Immature natural killer cell (primary cell): ENCODE results near the gene MARCHF10. TPM values are rescaled to one million over a fixed set of nuclear protein-coding genes. Genes with fewer than 3 reads are reported as not detected.

Experiments used
- DNase-seq, 3 donors: peaks; one replicate each; pipeline ENCODE4 v3.0.0; 2022; ENCODE audit warnings: mixed read lengths in 1 of 3
- H3K27ac Mint-ChIP-seq, 6 donors: one replicate each; pipeline ENCODE4 v1.8.0; 2020; ENCODE audit warnings: mixed read lengths in 6 of 6, mild to moderate bottlenecking in 5 of 6, inconsistent platforms in 4 of 6, moderate library complexity in 3 of 6
- H3K27me3 Mint-ChIP-seq, 3 donors: one replicate each; pipeline ENCODE4 v1.8.0; 2020 to 2021; ENCODE audit warnings: low read depth in 3 of 3, mild to moderate bottlenecking in 3 of 3, mixed read lengths in 3 of 3, moderate library complexity in 3 of 3, inconsistent platforms in 1 of 3
- H3K36me3 Mint-ChIP-seq, 3 donors: one replicate each; pipeline ENCODE4 v1.8.0; 2020; ENCODE audit warnings: mixed read lengths in 3 of 3, inconsistent platforms in 2 of 3, mild to moderate bottlenecking in 2 of 3
- H3K4me1 Mint-ChIP-seq, 2 donors: one replicate each; pipeline ENCODE4 v1.8.0; 2020; ENCODE audit warnings: inconsistent platforms in 2 of 2, mild to moderate bottlenecking in 2 of 2, mixed read lengths in 2 of 2, moderate library complexity in 1 of 2
- H3K4me3 Mint-ChIP-seq, 5 donors: one replicate each; pipeline ENCODE4 v1.8.0; 2020; ENCODE audit warnings: mild to moderate bottlenecking in 5 of 5, mixed read lengths in 5 of 5, inconsistent platforms in 3 of 5, moderate library complexity in 3 of 5
- H3K9me3 Mint-ChIP-seq, 6 donors: one replicate each; pipeline ENCODE4 v1.8.0; 2020; ENCODE audit warnings: mild to moderate bottlenecking in 6 of 6, mixed read lengths in 6 of 6, inconsistent platforms in 4 of 6, moderate library complexity in 3 of 6
- polyA plus RNA-seq, 3 donors: library from polyadenylated mRNA; unstranded; fragments of 300-500 nt; fragmentation: Illumina TruSeq; gene quantifications; one replicate each; pipeline ENCODE4 v1.2.3, GENCODE V29; 2021

MARCHF10 gene
- polyA plus RNA-seq, 3 donors from 2014 or later, result 1.8 to 2.1 (median 2.0) TPM

GRCh38 chr17:62681061-62681938, 126.8 kb downstream of the MARCHF10 start:
- no peaks in the 10 kb centered on the region for H3K9me3 Mint-ChIP-seq
- H3K27ac Mint-ChIP-seq, result no peak overlapping the region
- H3K36me3 Mint-ChIP-seq, result no peaks in the 10 kb centered on the region
- no peak overlapping the region for H3K4me3 Mint-ChIP-seq
- H3K27me3 Mint-ChIP-seq, result peaks cover 0 to 1% (median 0%) of the 10 kb centered on the region in 3 donors
- DNase-seq, result no peak
- no peaks in the 10 kb centered on the region for H3K4me1 Mint-ChIP-seq

DNA sequence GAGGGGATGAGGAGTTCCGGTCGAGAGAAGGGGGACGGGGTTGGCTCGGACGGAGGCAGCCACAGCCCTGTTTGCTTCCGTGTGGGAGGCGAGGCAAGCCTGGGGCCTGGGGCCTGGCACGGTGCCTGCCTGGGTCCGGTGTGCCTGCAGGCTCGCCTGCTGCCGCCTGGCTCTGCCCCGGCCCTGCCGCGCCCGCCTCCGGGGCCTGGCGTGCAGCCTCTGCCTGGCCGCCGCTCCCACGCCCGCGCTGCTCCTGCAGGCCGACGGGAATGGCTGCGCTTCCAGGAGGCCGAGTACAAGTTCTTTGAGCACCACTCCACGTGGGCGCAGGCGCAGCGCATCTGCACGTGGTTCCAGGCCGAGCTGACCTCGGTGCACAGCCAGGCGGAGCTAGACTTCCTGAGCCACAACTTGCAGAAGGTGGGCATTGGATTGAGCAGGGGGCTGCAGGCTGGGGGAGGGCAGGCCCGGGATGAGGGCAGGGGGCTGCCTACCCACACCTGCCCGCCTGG, 127.5 kb downstream of the MARCHF10 start:
- H3K9me3 Mint-ChIP-seq, result no peaks in the 10 kb centered on the region
- H3K4me3 Mint-ChIP-seq, result no peak overlapping the region
- H3K27ac Mint-ChIP-seq, result no peak overlapping the region
- H3K36me3 Mint-ChIP-seq, result no peaks in the 10 kb centered on the region
- H3K4me1 Mint-ChIP-seq, result no peaks in the 10 kb centered on the region
- no peak for DNase-seq
- H3K27me3 Mint-ChIP-seq, result peaks cover 0 to 1% (median 0%) of the 10 kb centered on the region in 3 donors

DNA sequence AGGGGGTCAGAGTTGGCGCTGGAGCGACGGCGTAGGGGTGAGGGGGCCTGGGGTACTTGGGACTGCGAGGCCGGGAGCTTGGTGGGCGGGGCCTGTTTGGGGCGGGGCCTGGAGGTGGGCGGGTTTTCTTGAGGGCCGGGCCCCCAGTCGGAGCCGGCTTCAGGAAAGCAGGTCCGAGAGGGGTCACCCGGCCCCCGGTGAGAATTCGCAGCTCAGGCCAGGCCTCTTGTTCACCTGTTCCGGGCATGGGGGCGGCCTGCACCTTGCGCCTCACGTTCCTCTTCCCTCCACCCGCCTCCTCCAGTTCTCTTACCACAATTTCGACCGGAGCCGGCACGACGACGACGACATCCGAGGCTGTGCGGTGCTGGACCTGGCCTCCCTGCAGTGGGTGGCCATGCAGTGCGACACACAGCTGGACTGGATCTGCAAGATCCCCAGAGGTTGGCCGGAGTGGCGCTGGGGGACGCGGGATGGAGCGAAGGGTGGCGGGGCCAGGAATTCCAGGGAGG, 128.2 kb downstream of the MARCHF10 start:
- H3K27ac Mint-ChIP-seq, result no peak overlapping the region
- no peak overlapping the region for H3K4me3 Mint-ChIP-seq
- H3K36me3 Mint-ChIP-seq, result no peaks in the 10 kb centered on the region
- no peaks in the 10 kb centered on the region for H3K9me3 Mint-ChIP-seq
- no peaks in the 10 kb centered on the region for H3K4me1 Mint-ChIP-seq
- DNase-seq, result no peak
- no peaks in the 10 kb centered on the region for H3K27me3 Mint-ChIP-seq

GRCh38 chr17:62678214-62678919, 129.7 kb downstream of the MARCHF10 start:
- no peak for DNase-seq
- Mint-ChIP-seq H3K4me1 (no peaks in the 10 kb centered on the region), H3K4me3 (no peak overlapping the region), H3K27me3 (no peaks in the 10 kb centered on the region), H3K36me3 (no peaks in the 10 kb centered on the region), H3K9me3 (no peaks in the 10 kb centered on the region), H3K27ac (no peak overlapping the region)

DNA sequence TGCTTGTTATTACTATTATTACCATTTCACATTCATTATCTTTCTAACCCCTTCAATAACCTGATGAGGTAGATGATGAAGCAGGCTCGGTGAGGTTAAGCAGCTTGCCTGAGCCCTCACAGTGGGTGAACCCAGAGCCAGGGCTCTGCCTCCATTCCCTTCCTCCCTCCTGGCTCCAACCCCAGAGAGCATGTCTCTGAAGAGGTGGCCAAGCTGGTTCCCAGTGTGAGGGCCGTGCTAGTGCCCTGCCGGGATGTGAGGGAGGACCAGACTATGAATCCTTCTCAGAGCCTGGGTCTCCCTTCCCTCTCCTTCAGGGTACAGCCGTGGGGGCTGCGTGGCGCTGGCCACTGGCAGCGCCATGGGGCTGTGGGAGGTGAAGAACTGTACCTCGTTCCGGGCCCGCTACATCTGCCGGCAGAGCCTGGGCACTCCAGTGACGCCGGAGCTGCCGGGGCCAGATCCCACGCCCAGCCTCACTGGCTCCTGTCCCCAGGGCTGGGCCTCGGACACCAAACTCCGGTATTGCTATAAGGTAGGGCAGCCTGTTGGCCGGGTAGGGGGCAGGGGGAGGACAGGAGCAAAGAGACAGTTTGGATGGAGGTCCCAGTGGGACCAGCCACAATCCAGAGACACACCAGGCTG, 131.0 kb downstream of the MARCHF10 start:
- Mint-ChIP-seq H3K36me3 (no peaks in the 10 kb centered on the region), H3K9me3 (no peaks in the 10 kb centered on the region), H3K27me3 (no peaks in the 10 kb centered on the region), H3K4me1 (no peaks in the 10 kb centered on the region), H3K27ac (no peak overlapping the region), H3K4me3 (no peak overlapping the region)
- no peak for DNase-seq

- Mint-ChIP-seq H3K27ac (no peak overlapping the region), H3K4me1 (no peaks in the 10 kb centered on the region), H3K4me3 (no peak overlapping the region), H3K27me3 (no peaks in the 10 kb centered on the region), H3K9me3 (no peaks in the 10 kb centered on the region), H3K36me3 (no peaks in the 10 kb centered on the region)
- DNase-seq, result no peak
Measured at GRCh38 chr17:62676231-62676943, 131.7 kb downstream of the MARCHF10 start.

- no peaks in the 10 kb centered on the region for H3K36me3 Mint-ChIP-seq
- H3K27me3 Mint-ChIP-seq, result no peaks in the 10 kb centered on the region
- no peak for DNase-seq
- no peak overlapping the region for H3K4me3 Mint-ChIP-seq
- H3K9me3 Mint-ChIP-seq, result no peaks in the 10 kb centered on the region
- H3K4me1 Mint-ChIP-seq, result no peaks in the 10 kb centered on the region
- no peak overlapping the region for H3K27ac Mint-ChIP-seq
Measured at GRCh38 chr17:62675701-62676100, 132.4 kb downstream of the MARCHF10 start.

- no peaks in the 10 kb centered on the region for H3K9me3 Mint-ChIP-seq
- no peaks in the 10 kb centered on the region for H3K4me1 Mint-ChIP-seq
Measured at GRCh38 chr17:62675260-62675659, 132.9 kb downstream of the MARCHF10 start.

GRCh38 chr17:62674841-62675240, 133.3 kb downstream of the MARCHF10 start:
- Mint-ChIP-seq H3K36me3 (no peaks in the 10 kb centered on the region), H3K27ac (no peak overlapping the region), H3K4me3 (no peak overlapping the region), H3K4me1 (no peaks in the 10 kb centered on the region), H3K9me3 (no peaks in the 10 kb centered on the region), H3K27me3 (no peaks in the 10 kb centered on the region)
- no peak for DNase-seq

More at GRCh38 chr17:62675260-62675659, 132.9 kb downstream of the MARCHF10 start:
- no peaks in the 10 kb centered on the region for H3K36me3 Mint-ChIP-seq
- no peak overlapping the region for H3K4me3 Mint-ChIP-seq
- no peaks in the 10 kb centered on the region for H3K27me3 Mint-ChIP-seq
- H3K27ac Mint-ChIP-seq, result no peak overlapping the region
- no peak for DNase-seq

DNA sequence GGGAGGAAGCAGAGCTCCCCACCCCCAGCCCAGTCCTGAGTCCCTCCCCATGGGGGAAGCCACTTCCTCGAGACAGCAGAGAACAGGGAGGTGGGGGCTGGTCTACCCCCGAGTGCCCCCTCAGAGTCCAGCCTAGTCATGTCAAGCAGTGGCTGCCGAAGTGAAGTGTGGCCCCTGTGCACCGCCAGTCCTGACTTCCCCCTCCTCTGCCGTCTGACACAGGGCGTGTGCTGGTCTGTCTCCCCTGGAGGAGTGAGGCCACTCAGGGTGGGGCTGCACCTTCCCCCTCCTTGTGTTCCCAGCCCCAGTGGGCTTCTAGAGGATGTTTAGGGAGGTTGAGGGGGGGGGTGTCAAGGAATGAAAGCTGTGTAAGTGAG, 133.8 kb downstream of the MARCHF10 start:
- Mint-ChIP-seq H3K27ac (no peak overlapping the region), H3K9me3 (peaks cover 0 to 1% (median 0%) of the 10 kb centered on the region in 6 donors), H3K36me3 (no peaks in the 10 kb centered on the region), H3K27me3 (no peaks in the 10 kb centered on the region), H3K4me1 (no peaks in the 10 kb centered on the region), H3K4me3 (no peak overlapping the region)
- DNase-seq, result no peak

- H3K27ac Mint-ChIP-seq, result no peak overlapping the region
Measured at GRCh38 chr17:62673614-62674362, 134.3 kb downstream of the MARCHF10 start.

DNA sequence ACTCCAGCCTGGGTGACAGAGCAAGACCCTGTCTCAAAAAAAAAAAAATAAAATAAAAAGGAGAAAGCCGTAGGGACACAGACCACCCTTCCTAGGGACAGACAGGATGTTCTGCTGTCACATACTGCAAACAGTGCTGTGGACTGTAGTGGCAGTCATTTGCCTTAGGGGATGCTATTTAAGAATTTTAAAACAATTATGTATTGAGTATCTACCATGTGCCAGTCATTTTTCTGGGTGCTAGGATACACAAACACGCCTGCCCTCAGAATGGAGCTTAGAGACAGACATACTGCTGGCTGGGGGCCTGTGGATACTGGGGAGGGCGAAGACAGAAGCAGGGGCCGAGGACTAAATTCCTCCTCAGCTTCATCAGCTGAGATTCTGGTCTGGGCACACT, 135.2 kb downstream of the MARCHF10 start:
- no peaks in the 10 kb centered on the region for H3K36me3 Mint-ChIP-seq
- no peaks in the 10 kb centered on the region for H3K4me1 Mint-ChIP-seq
- DNase-seq, result no peak
- H3K4me3 Mint-ChIP-seq, result no peak overlapping the region
- no peaks in the 10 kb centered on the region for H3K27me3 Mint-ChIP-seq
- H3K9me3 Mint-ChIP-seq, result peaks cover 0 to 1% (median 0%) of the 10 kb centered on the region in 6 donors
- H3K27ac Mint-ChIP-seq, result no peak overlapping the region

More at GRCh38 chr17:62673614-62674362, 134.3 kb downstream of the MARCHF10 start:
- Mint-ChIP-seq H3K27me3 (no peaks in the 10 kb centered on the region), H3K9me3 (peaks cover 0 to 1% (median 0%) of the 10 kb centered on the region in 6 donors), H3K4me3 (no peak overlapping the region), H3K36me3 (no peaks in the 10 kb centered on the region), H3K4me1 (no peaks in the 10 kb centered on the region)
- DNase-seq, result no peak

DNA sequence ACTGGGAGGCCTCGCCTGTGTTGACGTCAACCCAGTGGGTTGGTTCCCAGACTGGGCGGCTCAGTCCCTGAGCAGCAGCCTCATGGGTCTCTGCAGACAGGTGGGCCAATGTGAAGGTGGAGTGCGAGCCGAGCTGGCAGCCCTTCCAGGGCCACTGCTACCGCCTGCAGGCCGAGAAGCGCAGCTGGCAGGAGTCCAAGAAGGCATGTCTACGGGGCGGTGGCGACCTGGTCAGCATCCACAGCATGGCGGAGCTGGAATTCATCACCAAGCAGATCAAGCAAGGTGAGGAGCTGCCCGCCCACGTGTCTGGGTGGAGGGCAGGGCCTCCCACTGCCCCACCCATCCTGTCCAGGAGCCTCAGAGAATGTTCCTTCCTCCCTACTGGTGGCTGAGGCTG, 136.6 kb downstream of the MARCHF10 start:
- no peaks in the 10 kb centered on the region for H3K27me3 Mint-ChIP-seq
- H3K27ac Mint-ChIP-seq, result no peak overlapping the region
- no peaks in the 10 kb centered on the region for H3K36me3 Mint-ChIP-seq
- H3K4me3 Mint-ChIP-seq, result no peak overlapping the region
- no peak for DNase-seq
- H3K4me1 Mint-ChIP-seq, result no peaks in the 10 kb centered on the region
- H3K9me3 Mint-ChIP-seq, result peaks cover 0 to 1% (median 0%) of the 10 kb centered on the region in 6 donors
